Endothelial cell of umbilical vein (primary cell): ENCODE measurements around the gene OR10A6. TPM values are rescaled to one million over a fixed set of nuclear protein-coding genes. Genes with fewer than 3 reads are reported as not detected.

ENCODE experiments used
- BruUV-seq: library from RNA; stranded (reverse); fragments of 400-500 nt; replicated peaks from 2 replicates; lab custom pipeline; 2021; lab: Mats Ljungman, UMichigan
- CTCF ChIA-PET: fragments of 300-600, 350-600 bp; sonication (Branson Sonifier 250); formaldehyde crosslinking; loops from one replicate; lab custom pipeline; 2021; ENCODE audit warnings: antibody characterized with exemption, inconsistent platforms; lab: Charles Lee
- POLR2A ChIA-PET: fragments of 300-600, 350-600 bp; sonication (Branson Sonifier 250); formaldehyde crosslinking; loops from one replicate; lab custom pipeline; 2021; ENCODE audit warnings: antibody characterized with exemption, inconsistent platforms; lab: Charles Lee
- DNase-seq: peaks from one replicate; pipeline ENCODE4 v3.0.0-alpha.2; 2011; ENCODE audit warnings: low read depth, low spot score
- FAIRE-seq: peaks from 2 replicates; lab custom pipeline; 2011; peaks lifted over from hg19 to GRCh38; lab: Jason Lieb, UNC
- H2AFZ ChIP-seq: 2 replicates; pipeline ENCODE4 v1.6.0; 2012; ENCODE audit warnings: low read depth, low read length, control low read depth, inconsistent platforms
- H3K27ac ChIP-seq: 2 replicates; pipeline ENCODE4 v1.5.1; 2011; ENCODE audit warnings: low read depth, mild to moderate bottlenecking, control low read depth, low read length, moderate library complexity; ENCODE audit not compliant: insufficient read depth
- H3K27me3 ChIP-seq, 2 experiments: 2 replicates each; pipeline versions ENCODE4 v1.6.0 to v1.6.1; 2011; ENCODE audit warnings: low read length in 2 of 2, mixed read lengths in 1 of 2; ENCODE audit not compliant: control insufficient read depth in 2 of 2, insufficient read depth in 2 of 2
- H3K36me3 ChIP-seq, 2 experiments: 2 replicates in 1 of 2; 3 replicates in 1 of 2; pipeline ENCODE4 v1.5.1; 2011; ENCODE audit warnings: low read length in 2 of 2, mild to moderate bottlenecking in 1 of 2, moderate library complexity in 1 of 2; ENCODE audit not compliant: control insufficient read depth in 2 of 2, insufficient read depth in 2 of 2; ENCODE audit errors: extremely low read depth in 1 of 2
- H3K4me1 ChIP-seq: 3 replicates; pipeline ENCODE4 v1.5.1; 2011; ENCODE audit warnings: mild to moderate bottlenecking, low read length; ENCODE audit not compliant: control insufficient read depth, insufficient read depth; ENCODE audit errors: extremely low read depth
- H3K4me2 ChIP-seq: 2 replicates; pipeline ENCODE4 v1.6.1; 2011; ENCODE audit warnings: low read length, control low read depth, mixed read lengths; ENCODE audit not compliant: insufficient read depth
- H3K4me3 ChIP-seq, 3 experiments: fragments of 200-600 bp in 1 of 3; sonication (generic), shearing (Covaris generic) in 1 of 3; replicated peaks in 1 of 3; 2 replicates each; pipeline ENCODE4 v1.5.1; 2011 to 2016; ENCODE audit warnings: control low read depth in 3 of 3, low read length in 3 of 3, mild to moderate bottlenecking in 2 of 3, inconsistent platforms in 1 of 3, low read depth in 1 of 3, moderate library complexity in 1 of 3; ENCODE audit not compliant: insufficient read depth in 1 of 3
- H3K79me2 ChIP-seq: 2 replicates; pipeline ENCODE4 v1.6.0; 2012; ENCODE audit warnings: low read length, inconsistent platforms; ENCODE audit not compliant: control insufficient read depth, insufficient read depth
- H3K9ac ChIP-seq: replicated peaks from 2 replicates; pipeline ENCODE3; 2011; ENCODE audit warnings: low read length, control low read depth; ENCODE audit not compliant: insufficient read depth; ENCODE audit errors: extremely low read depth
- H3K9me1 ChIP-seq: replicated peaks from 3 replicates; pipeline ENCODE4 v1.6.0; 2011; ENCODE audit warnings: mild to moderate bottlenecking, low read length; ENCODE audit not compliant: control insufficient read depth, insufficient read depth; ENCODE audit errors: extremely low read depth
- H3K9me3 ChIP-seq: replicated peaks from 2 replicates; pipeline ENCODE4 v1.5.1; 2012; ENCODE audit warnings: low read length, inconsistent platforms; ENCODE audit not compliant: control insufficient read depth, insufficient read depth
- H4K20me1 ChIP-seq: replicated peaks from 2 replicates; pipeline ENCODE3; 2011; ENCODE audit warnings: mild to moderate bottlenecking, low read length; ENCODE audit not compliant: control insufficient read depth, insufficient read depth; ENCODE audit errors: extremely low read depth
- EZH2 ChIP-seq: IDR thresholded peaks from 2 replicates; pipeline ENCODE4 v1.6.1; 2012; ENCODE audit warnings: borderline replicate concordance, low read depth, mild to moderate bottlenecking, moderate library complexity, low read length, inconsistent platforms; ENCODE audit not compliant: severe bottlenecking
- JUN ChIP-seq: IDR thresholded peaks from 2 replicates; pipeline ENCODE4 v1.6.1; 2011; ENCODE audit warnings: borderline replicate concordance, low read depth; ENCODE audit not compliant: insufficient read length, insufficient read depth
- MAX ChIP-seq: IDR thresholded peaks from 2 replicates; pipeline ENCODE4 v1.6.1; 2011; ENCODE audit not compliant: insufficient read depth, insufficient read length
- POLR2A ChIP-seq: IDR thresholded peaks from 2 replicates; pipeline ENCODE4 v1.6.1; 2012; ENCODE audit warnings: low read depth, mild to moderate bottlenecking, control low read depth, low read length
- POLR2AphosphoS5 ChIP-seq: IDR thresholded peaks from 2 replicates; pipeline ENCODE4 v1.6.1; 2012; ENCODE audit warnings: low read depth, mild to moderate bottlenecking, control low read depth, low read length, moderate library complexity; ENCODE audit not compliant: insufficient read depth
- dilution Hi-C: fragments of 300-500 bp; cut with MboI; formaldehyde crosslinking; loops from one replicate; pipeline ENCODE4 v1.15.0; 2019; ENCODE audit warnings: low sequenced_read_pairs; ENCODE audit not compliant: extremely low pct_ligation_motif_present
- intact Hi-C: fragments of 100-400 bp; cut with micrococcal nuclease; formaldehyde crosslinking; loops from one replicate; pipeline ENCODE4 v1.10.0; 2022
- polyA plus RNA-seq, 4 experiments: library from polyadenylated mRNA; depleted of rRNA in 3 of 4; stranded (reverse) in 3 of 4; unstranded in 1 of 4; fragments of >200 nt; gene quantifications; 2 replicates each; pipeline versions ENCODE4 v1.2.1 to v1.2.3, GENCODE V29; 2011 to 2012; ENCODE audit warnings: missing spikeins in 1 of 4
- total RNA-seq: library from RNA; stranded (reverse); gene quantifications from 2 replicates; pipeline ENCODE4 v1.2.3, GENCODE V29; 2021
- TF ChIP-seq, protein P1 (sequence below), 2 donors: IDR thresholded peaks; 1 replicate in 1 of 2; 2 replicates in 1 of 2; pipeline ENCODE4 v1.5.1; 2011; ENCODE audit warnings: low read length in 2 of 2, mild to moderate bottlenecking in 2 of 2, moderate library complexity in 2 of 2, control low read depth in 1 of 2, inconsistent platforms in 1 of 2, low read depth in 1 of 2; ENCODE audit not compliant: insufficient read depth in 1 of 2; ENCODE audit errors: extremely low read depth in 1 of 2

Gene OR10A6
- total and polyA plus RNA-seq, 2 donors (not counting 3 experiments of a cell fraction or from before 2014, with no cell fraction given), result not detected

- dilution Hi-C loops, result no loop called here
- intact Hi-C loops, result loop anchor here (5.0 kb wide), 1 partner anchor 615 kb away; no protein-coding TSS in a partner anchor
- POLR2A ChIA-PET, result no interaction called here
- no peak overlapping the region for H3K4me3 ChIP-seq
- DNase-seq, result no peak
- no peaks in the 10 kb centered on the region for H3K9me3 ChIP-seq
- no TSS peak for BruUV-seq
- no peak overlapping the region for H3K4me2 ChIP-seq
- no peaks in the 10 kb centered on the region for H3K4me1 ChIP-seq
- TF ChIP-seq POLR2A (no peak), MAX (no peak), EZH2 (no peak), POLR2AphosphoS5 (no peak)
- TF ChIP-seq, protein P1, sequence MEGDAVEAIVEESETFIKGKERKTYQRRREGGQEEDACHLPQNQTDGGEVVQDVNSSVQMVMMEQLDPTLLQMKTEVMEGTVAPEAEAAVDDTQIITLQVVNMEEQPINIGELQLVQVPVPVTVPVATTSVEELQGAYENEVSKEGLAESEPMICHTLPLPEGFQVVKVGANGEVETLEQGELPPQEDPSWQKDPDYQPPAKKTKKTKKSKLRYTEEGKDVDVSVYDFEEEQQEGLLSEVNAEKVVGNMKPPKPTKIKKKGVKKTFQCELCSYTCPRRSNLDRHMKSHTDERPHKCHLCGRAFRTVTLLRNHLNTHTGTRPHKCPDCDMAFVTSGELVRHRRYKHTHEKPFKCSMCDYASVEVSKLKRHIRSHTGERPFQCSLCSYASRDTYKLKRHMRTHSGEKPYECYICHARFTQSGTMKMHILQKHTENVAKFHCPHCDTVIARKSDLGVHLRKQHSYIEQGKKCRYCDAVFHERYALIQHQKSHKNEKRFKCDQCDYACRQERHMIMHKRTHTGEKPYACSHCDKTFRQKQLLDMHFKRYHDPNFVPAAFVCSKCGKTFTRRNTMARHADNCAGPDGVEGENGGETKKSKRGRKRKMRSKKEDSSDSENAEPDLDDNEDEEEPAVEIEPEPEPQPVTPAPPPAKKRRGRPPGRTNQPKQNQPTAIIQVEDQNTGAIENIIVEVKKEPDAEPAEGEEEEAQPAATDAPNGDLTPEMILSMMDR (IDR thresholded peaks at IDR 0.05; ENCODE audit: extremely low read depth in 1 of 2, insufficient read depth in 1 of 2, low read depth in 1 of 2, low read length in 2 of 2), result no peak
- no peak overlapping the region for H2AFZ ChIP-seq
- CTCF ChIA-PET, result no interaction called here
- H3K79me2 ChIP-seq, result no peaks in the 10 kb centered on the region
- H3K27me3 ChIP-seq, result no peaks in the 10 kb centered on the region
- H4K20me1 ChIP-seq, result no peaks in the 10 kb centered on the region
- H3K9me1 ChIP-seq, result no peaks in the 10 kb centered on the region
- no peak for FAIRE-seq
- no peak overlapping the region for H3K27ac ChIP-seq
- H3K36me3 ChIP-seq, result no peaks in the 10 kb centered on the region
- no peak overlapping the region for H3K9ac ChIP-seq
These were observed 36.0 kb upstream of the OR10A6 start for GRCh38 chr11:7967097-7967496.

DNA sequence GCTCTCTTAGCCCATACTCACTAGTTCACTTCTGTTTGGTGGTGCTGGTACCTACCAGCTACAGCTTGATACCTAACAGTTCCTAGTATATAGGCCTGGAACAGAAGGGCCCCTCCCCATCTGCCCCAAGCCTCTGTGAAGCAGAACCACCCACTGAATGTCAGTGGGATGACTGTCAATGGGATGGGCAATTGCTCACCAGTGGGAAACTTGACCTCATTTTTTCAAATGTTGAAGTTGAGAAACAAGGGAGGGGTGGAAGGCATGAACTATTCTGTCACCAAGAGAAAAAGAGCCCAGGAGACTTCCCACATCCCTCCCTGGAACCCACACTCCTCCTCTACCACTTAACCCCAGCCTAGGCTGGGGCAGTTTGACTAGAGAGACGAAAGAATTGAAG is 34.3 kb upstream of the OR10A6 start, which contains the start of gene NLRP10:
Gene NLRP10, minus strand, starts transcription at position 62 of the 400 bp plus-strand sequence. CDS start 1,952 bp downstream, outside the sequence.
- TF ChIP-seq EZH2, result no peak
- TF ChIP-seq JUN, result no peak
- TF ChIP-seq POLR2AphosphoS5, result no peak
- no peak for TF ChIP-seq POLR2A
- TF ChIP-seq, protein P1 (IDR thresholded peaks at IDR 0.05; ENCODE audit: extremely low read depth in 1 of 2, insufficient read depth in 1 of 2, low read depth in 1 of 2, low read length in 2 of 2), result no peak
- dilution Hi-C loops (no loop called here), intact Hi-C loops (loop anchor here (5.0 kb wide), 1 partner anchor 613 kb away; no protein-coding TSS in a partner anchor)
- H3K9me1 ChIP-seq, result no peaks in the 10 kb centered on the region
- H3K9ac ChIP-seq, result no peak within 1 kb of the TSS
- no peaks in the 10 kb centered on the region for H3K79me2 ChIP-seq
- H3K4me3 ChIP-seq, result no peak within 1 kb of the TSS
- no peaks in the 10 kb centered on the region for H3K9me3 ChIP-seq
- no peak within 1 kb of the TSS for H3K4me2 ChIP-seq
- peaks cover 0 to 2% of the 10 kb centered on the region in 2 experiments for H3K27me3 ChIP-seq
- no peaks in the 10 kb centered on the region for H3K4me1 ChIP-seq
- H3K27ac ChIP-seq, result no peak within 1 kb of the TSS
- FAIRE-seq, result no peak
- no peak for DNase-seq
- ChIA-PET POLR2A (no interaction called here), CTCF (interaction anchor here (2.0 kb wide), 1 partner anchor 22 kb away, joined by 5 read pairs; the partner anchor contains the start of gene EIF3F)
- no peak within 1 kb of the TSS for H2AFZ ChIP-seq
- no TSS peak for BruUV-seq
- no peaks in the 10 kb centered on the region for H3K36me3 ChIP-seq
- no peaks in the 10 kb centered on the region for H4K20me1 ChIP-seq
